K562 (cell line): ENCODE data around the gene FAM83E. TPM values are rescaled to one million over a fixed set of nuclear protein-coding genes. Genes with fewer than 3 reads are reported as not detected.
A peak's percentile ranks its signal among the peaks of the same experiment; 100 is the strongest.

Source experiments
- CEBPG ChIP-seq, 3 experiments: fragments of 200-800 bp in 1 of 3; sonication (Bioruptor generic) in 1 of 3; sonication (generic) in 1 of 3; formaldehyde crosslinking in 1 of 3; IDR thresholded peaks in 2 of 3; conservative IDR thresholded peaks in 1 of 3; 2 replicates each; pipeline versions ENCODE4 v1.6.1 to v1.8.0; 2016 to 2022; ENCODE audit warnings: missing compliant biosample characterization in 2 of 3, missing genetic modification characterization in 2 of 3, mild to moderate bottlenecking in 1 of 3, missing genetic modification reagents in 1 of 3
- CHD4 ChIP-seq: fragments of 200-600 bp; sonication (generic); IDR thresholded peaks from 3 replicates; pipeline ENCODE4 v1.6.1; 2012; ENCODE audit warnings: low read depth, mild to moderate bottlenecking, mixed read lengths, low read length, inconsistent platforms; ENCODE audit not compliant: insufficient read depth, insufficient replicate concordance, poor library complexity, severe bottlenecking
- EGR1 ChIP-seq: fragments of 450-650 bp; conservative IDR thresholded peaks from 2 replicates; pipeline ENCODE4 v1.6.1; 2017; ENCODE audit warnings: mild to moderate bottlenecking
- GTF2F1 ChIP-seq: IDR thresholded peaks from 2 replicates; pipeline ENCODE4 v1.6.1; 2011; ENCODE audit warnings: low read depth, low read length, improper control_type of control experiment
- HLTF ChIP-seq: fragments of 450-650 bp; IDR thresholded peaks from 2 replicates; pipeline ENCODE4 v1.6.1; 2016
- JUND ChIP-seq, 2 experiments: IDR thresholded peaks; 2 replicates in 1 of 2; 3 replicates in 1 of 2; pipeline ENCODE4 v1.6.1; 2011; ENCODE audit warnings: borderline replicate concordance in 2 of 2, low read depth in 2 of 2, low read length in 2 of 2, improper control_type of control experiment in 1 of 2, missing biosample characterization in 1 of 2, missing genetic modification characterization in 1 of 2, missing genetic modification reagents in 1 of 2
- PHB2 ChIP-seq: fragments of 450-650 bp; IDR thresholded peaks from 2 replicates; pipeline ENCODE4 v1.6.1; 2017; ENCODE audit warnings: low read depth
- PREB ChIP-seq: sonication (generic); formaldehyde crosslinking; IDR thresholded peaks from 2 replicates; pipeline ENCODE4 v1.8.1; 2023; ENCODE audit warnings: mild to moderate bottlenecking, missing genetic modification reagents
- PURB ChIP-seq: sonication (generic); formaldehyde crosslinking; IDR thresholded peaks from 2 replicates; pipeline ENCODE4 v1.9.0; 2021; ENCODE audit warnings: low read depth, mild to moderate bottlenecking, missing genetic modification reagents
- RBM15 ChIP-seq: fragments of 200-400 bp; formaldehyde crosslinking; IDR thresholded peaks from 2 replicates; pipeline ENCODE4 v1.6.1; 2018; ENCODE audit warnings: mild to moderate bottlenecking, low read length, moderate library complexity; ENCODE audit not compliant: insufficient read depth
- RBM22 ChIP-seq: fragments of 200-400 bp; formaldehyde crosslinking; IDR thresholded peaks from 2 replicates; pipeline ENCODE4 v1.6.1; 2018; ENCODE audit warnings: low read length, low read depth; ENCODE audit not compliant: poor library complexity, severe bottlenecking
- TEAD4 ChIP-seq, 2 experiments: sonication (generic) in 1 of 2; formaldehyde crosslinking in 1 of 2; IDR thresholded peaks; 2 replicates each; pipeline versions ENCODE4 v1.6.1 to v1.8.0; 2012 to 2022; ENCODE audit warnings: borderline replicate concordance in 1 of 2, inconsistent platforms in 1 of 2, low read length in 1 of 2, mild to moderate bottlenecking in 1 of 2, missing genetic modification reagents in 1 of 2
- THAP12 ChIP-seq: fragments of 250-450 bp; sonication (Bioruptor Pico); IDR thresholded peaks from 2 replicates; pipeline ENCODE4 v1.9.0; 2021; ENCODE audit warnings: mild to moderate bottlenecking, inconsistent platforms
- ZBED1 ChIP-seq: IDR thresholded peaks from 2 replicates; pipeline ENCODE4 v1.6.1; 2014
- ZBTB12 ChIP-seq: fragments of 250-450 bp; sonication (Bioruptor Pico); IDR thresholded peaks from 2 replicates; pipeline ENCODE4 v1.4.0; 2020
- ZFP30 ChIP-seq: fragments of 250-450 bp; sonication (Bioruptor Pico); IDR thresholded peaks from 2 replicates; pipeline ENCODE4 v1.8.0; 2022; ENCODE audit warnings: moderate library complexity, mild to moderate bottlenecking, inconsistent platforms, borderline replicate concordance
- ZKSCAN8 ChIP-seq: fragments of 200-800 bp; sonication (Bioruptor generic); IDR thresholded peaks from 2 replicates; pipeline ENCODE4 v1.6.1; 2016; ENCODE audit warnings: missing genetic modification characterization, missing compliant biosample characterization
- ZNF124 ChIP-seq: sonication (generic); formaldehyde crosslinking; IDR thresholded peaks from 2 replicates; pipeline ENCODE4 v1.8.1; 2022; ENCODE audit warnings: missing genetic modification reagents
- polyA plus RNA-seq, 8 experiments: library from polyadenylated mRNA; depleted of rRNA in 4 of 8; stranded (reverse) in 5 of 8; unstranded in 3 of 8; fragments of >200 nt; fragmentation: Nextera tagmentation in 2 of 8; fragmentation: Illumina TruSeq in 1 of 8; extraction: Ambion mirVana in 2 of 8; extraction: Trizol in 1 of 8; gene quantifications; 2 replicates each; pipeline versions ENCODE4 v1.2.1 to v1.2.3, GENCODE V29; 2011 to 2014; ENCODE audit warnings: inconsistent platforms in 1 of 8, missing spikeins in 1 of 8
- total RNA-seq, 7 experiments: library from RNA; depleted of rRNA in 6 of 7; stranded (reverse); fragments of >200 nt in 6 of 7; fragmentation: Illumina TruSeq in 2 of 7; extraction: Trizol in 2 of 7; gene quantifications; 2 replicates each; pipeline versions ENCODE4 v1.2.1 to v1.2.3, GENCODE V29; 2011 to 2021; ENCODE audit warnings: low replicate concordance in 1 of 7
- TF ChIP-seq, protein P1 (sequence below): fragments of 250-450 bp; sonication (Bioruptor Pico); IDR thresholded peaks from 2 replicates; pipeline ENCODE4 v1.4.0; 2020; ENCODE audit warnings: borderline replicate concordance

Gene FAM83E
- total and polyA plus RNA-seq, 9 of the 15 experiments (the other 6 are each of a cell fraction or from before 2014, with no cell fraction given): 0.15 to 0.87 (median 0.29) TPM; not detected in 4

DNA sequence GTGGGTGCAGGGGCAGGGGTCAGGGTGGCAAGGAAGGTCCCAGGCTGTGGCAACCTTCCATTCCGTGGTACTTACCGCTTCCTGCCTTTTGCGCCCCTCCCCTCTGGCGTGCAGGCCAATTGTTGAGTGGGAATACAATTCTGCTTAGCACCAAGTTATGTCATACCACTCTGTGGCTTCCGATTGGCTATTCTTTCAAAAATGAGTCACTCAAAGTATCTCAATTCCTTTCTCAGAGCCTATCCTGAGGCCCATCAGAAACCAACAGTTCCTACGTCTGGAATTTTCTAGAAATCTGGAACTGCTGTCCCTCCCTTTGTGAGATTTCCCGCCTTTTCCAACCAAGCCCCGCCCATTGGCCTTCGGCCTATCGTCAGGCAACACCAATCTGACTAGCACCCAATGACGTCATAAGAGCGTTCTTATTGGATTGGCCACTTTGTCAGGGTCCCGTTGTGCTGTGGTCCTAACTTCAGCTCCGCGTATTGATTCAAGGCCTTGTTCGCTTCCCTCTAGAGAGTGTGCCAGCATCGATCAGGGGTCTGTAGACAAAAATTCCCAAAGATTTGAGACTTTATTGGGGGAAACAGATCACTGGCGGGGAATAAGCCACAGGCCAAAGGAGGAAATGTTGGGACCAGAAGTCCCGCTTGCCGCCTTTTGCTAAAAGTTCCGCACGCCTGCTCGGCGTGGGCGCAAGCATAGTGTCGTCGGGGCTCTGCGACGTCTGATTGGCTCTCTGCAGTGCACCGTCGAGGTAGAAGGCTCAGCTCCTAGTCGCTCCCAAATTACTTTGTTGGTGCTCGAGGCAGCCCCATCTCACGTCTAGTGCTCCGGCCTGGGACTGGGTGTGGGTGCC is 46.2 kb upstream of the FAM83E start (continued):
- no peak for TF ChIP-seq ZFP30
- no peak for TF ChIP-seq THAP12 (CRISPR knock-in tag)
- peak; percentile 84; the same call in 1 of the 2 replicates for TF ChIP-seq GTF2F1
- no peak for TF ChIP-seq HLTF
- no peak for TF ChIP-seq ZBED1
- no peak for TF ChIP-seq PURB (CRISPR knock-in tag)
- no peak for TF ChIP-seq PREB (CRISPR knock-in tag)
- peak; percentile 94 for TF ChIP-seq JUND (IDR thresholded peaks at IDR 0.05; ENCODE audit: borderline replicate concordance, low read depth, low read length)
- peak; percentile 92 for TF ChIP-seq JUND (tag; IDR thresholded peaks at IDR 0.05; ENCODE audit: borderline replicate concordance, low read depth, low read length)
- no peak for TF ChIP-seq TEAD4 (IDR thresholded peaks at IDR 0.05; ENCODE audit: low read length)
- TF ChIP-seq TEAD4 (CRISPR knock-in tag; IDR thresholded peaks at IDR 0.05; ENCODE audit: borderline replicate concordance): no peak
- TF ChIP-seq EGR1: no peak
- no peak for TF ChIP-seq RBM22
- no peak for TF ChIP-seq CEBPG (CRISPR knock-in tag; IDR thresholded peaks at IDR 0.05)
- TF ChIP-seq CEBPG (tag; conservative IDR thresholded peaks at IDR 0.05 in 1 of 2, IDR thresholded peaks at IDR 0.05 in 1 of 2): no peak
- no peak for TF ChIP-seq ZNF124 (CRISPR knock-in tag)
- peak; percentile 91 for TF ChIP-seq ZBTB12 (CRISPR knock-in tag)
- TF ChIP-seq, protein P1, sequence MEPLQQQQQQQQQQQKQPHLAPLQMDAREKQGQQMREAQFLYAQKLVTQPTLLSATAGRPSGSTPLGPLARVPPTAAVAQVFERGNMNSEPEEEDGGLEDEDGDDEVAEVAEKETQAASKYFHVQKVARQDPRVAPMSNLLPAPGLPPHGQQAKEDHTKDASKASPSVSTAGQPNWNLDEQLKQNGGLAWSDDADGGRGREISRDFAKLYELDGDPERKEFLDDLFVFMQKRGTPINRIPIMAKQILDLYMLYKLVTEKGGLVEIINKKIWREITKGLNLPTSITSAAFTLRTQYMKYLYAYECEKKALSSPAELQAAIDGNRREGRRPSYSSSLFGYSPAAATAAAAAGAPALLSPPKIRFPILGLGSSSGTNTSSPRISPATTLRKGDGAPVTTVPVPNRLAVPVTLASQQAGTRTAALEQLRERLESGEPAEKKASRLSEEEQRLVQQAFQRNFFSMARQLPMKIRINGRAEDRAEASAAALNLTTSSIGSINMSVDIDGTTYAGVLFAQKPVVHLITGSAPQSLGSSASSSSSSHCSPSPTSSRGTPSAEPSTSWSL (CRISPR knock-in tag): no peak
- TF ChIP-seq PHB2: no peak
- TF ChIP-seq CHD4: no peak
- TF ChIP-seq ZKSCAN8 (CRISPR knock-in tag): no peak
- no peak for TF ChIP-seq RBM15
